GM18868 (cell line): ENCODE measurements around the gene TMEM214.

Source experiments
- ATAC-seq: cut with Tn5 transposase; IDR thresholded peaks from one replicate; pipeline ENCODE4 v1.9.1; 2021; ENCODE audit warnings: mild to moderate bottlenecking, moderate library complexity; ENCODE audit not compliant: unreplicated experiment

Gene TMEM214

DNA sequence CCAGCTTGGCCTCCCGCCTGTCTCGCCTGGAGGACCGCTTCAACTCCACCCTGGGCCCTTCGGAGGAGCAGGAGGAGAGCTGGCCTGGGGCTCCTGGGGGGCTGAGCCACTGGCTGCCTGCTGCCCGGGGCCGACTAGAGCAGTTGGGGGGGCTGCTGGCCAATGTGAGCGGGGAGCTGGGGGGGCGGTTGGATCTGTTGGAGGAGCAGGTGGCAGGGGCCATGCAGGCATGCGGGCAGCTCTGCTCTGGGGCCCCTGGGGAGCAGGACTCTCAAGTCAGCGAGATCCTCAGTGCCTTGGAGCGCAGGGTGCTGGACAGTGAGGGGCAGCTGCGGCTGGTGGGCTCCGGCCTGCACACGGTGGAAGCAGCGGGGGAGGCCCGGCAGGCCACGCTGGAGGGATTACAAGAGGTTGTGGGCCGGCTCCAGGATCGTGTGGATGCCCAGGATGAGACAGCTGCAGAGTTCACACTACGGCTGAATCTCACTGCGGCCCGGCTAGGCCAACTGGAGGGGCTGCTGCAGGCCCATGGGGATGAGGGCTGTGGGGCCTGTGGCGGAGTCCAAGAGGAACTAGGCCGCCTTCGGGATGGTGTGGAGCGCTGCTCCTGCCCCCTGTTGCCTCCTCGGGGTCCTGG lies 50.1 kb downstream of the TMEM214 start:
- no peak for ATAC-seq

- ATAC-seq = no peak
These were observed 50.9 kb downstream of the TMEM214 start for GRCh38 chr2:27083410-27084296.

DNA sequence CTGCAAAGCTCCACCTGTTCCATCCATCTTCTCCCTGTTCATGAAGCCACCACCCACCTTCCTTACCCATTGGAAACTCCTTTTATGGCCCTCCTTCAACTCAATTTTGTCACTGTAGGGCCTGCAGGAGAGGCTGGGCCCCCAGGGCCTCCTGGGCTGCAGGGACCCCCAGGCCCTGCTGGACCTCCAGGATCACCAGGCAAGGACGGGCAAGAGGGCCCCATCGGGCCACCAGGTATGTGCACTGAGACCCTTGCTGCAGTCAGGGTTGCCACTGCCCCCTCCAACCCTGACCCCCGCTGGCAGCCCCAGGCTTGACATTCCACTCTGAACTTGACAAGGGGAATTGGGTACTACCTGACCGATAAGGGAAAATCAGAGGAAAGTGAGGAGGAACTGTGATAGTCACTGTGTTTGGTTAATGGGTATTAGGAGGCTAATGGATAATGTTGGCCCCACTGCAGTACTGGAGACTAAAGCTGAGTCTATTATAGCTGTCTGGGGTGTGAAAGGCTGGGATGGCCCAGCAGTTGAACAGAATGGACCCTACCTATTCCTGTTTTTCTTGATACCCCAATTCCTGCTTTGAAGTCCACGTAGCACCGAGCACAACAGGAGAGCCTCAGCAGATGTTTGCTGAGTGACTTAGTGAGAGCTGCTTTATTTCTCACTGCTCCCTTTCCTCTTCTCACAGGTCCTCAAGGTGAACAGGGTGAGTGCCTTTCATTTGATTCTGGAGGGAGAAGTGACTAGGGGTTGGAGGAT lies 51.7 kb downstream of the TMEM214 start:
- ATAC-seq = no peak

- ATAC-seq = no peak
These were observed 52.4 kb downstream of the TMEM214 start for GRCh38 chr2:27085062-27085672.

- no peak for ATAC-seq
These were observed 52.9 kb downstream of the TMEM214 start for GRCh38 chr2:27085673-27086089.

DNA sequence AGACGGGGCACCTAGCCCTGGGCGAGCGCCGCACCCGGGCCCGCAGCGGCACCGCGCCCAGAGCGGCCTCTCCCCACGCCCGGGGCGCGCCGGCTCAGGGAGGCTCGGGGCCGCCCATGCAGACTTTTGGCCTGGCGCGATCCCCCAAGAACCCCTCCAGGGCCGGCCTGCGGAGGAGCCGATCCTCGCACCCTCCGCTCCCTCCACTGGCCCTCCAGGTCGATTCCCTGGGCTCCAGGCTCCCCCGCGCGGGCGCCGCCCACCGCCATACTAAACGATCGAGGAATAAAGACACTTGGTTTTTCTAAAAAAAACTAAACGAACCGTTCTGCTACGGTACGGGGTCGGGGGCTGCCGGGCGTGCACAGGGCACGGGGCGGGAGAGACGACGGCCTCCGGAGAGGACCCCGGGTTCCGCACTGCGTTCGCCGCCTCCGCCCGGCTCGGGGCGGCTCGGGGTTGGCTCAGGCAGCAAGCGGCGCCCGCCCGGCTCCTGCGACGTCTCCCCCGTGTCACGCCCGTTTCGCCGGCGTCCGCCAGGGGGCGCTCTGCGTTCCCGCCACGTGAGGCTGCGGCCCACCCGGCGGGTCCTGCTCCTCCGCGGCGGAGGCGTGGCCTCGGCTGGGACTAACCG lies 53.4 kb downstream of the TMEM214 start:
- ATAC-seq = peak; percentile 86

GRCh38 chr2:27086724-27087593 lies 54.2 kb downstream of the TMEM214 start, which contains the start of gene KHK:
KHK (plus strand) TSS chr2:27086772; CDS start chr2:27087260, 488 bp downstream.
- peak; percentile 11 for ATAC-seq

- ATAC-seq = no peak
These were observed 55.2 kb downstream of the TMEM214 start for GRCh38 chr2:27087823-27088410.

DNA sequence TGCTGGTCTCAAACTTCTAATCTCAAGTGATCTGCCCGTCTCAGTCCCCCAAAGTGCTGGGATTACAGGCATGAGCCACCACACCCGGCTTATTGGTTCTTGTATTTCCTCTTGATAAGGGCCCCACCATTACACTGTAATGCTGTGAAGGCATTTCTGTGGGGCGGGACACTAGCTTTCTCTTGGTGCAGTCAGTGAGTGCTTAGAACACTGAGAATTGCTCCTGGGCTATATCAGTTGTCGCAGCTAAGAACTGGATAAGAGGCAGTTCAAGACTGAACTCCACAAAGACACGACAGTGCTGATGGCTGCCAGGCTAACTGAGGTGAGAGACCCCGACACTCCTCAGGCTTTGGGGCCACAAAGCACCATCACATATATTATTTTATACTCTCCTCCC lies 55.9 kb downstream of the TMEM214 start:
- ATAC-seq = no peak

DNA sequence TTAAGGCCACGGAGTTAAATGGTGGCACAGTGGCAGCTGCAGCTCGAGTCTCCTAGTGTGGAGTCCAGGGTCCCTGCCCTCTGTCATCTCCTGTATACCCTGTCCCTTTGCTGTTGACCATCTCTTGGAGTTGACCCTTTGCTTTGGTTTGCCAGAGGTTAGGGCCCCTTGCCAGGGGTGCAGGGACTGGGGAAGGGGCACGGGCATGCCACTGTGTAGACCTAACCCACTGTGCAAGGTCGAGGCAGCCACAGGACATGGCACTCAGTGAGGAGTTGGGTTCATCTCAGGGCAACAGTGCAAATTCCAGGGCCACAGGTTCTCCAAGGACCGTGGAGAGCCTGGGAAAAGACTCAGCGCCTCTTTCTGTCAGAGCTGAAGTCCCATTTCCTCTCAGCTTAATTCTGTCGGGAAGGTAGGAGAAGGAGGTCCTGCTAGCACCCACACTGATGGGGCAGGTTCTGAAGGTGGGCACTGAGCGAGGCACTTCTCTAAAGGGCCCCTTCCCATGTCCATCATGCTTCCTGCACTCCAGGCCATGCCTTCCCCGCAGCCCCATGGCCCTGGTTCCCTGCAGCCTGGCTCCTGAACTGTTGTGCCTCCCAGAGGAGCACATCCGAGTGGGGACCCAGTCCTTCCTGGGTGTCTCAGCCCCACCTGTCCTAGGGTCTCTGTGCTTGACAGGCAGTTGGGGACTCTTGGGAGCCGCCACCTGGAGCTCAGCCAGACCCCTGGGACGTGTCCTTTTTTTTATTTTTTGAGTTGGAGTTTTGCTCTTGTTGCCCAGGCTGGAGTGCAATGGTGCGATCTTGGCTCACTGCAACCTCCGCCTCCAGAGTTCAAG lies 56.6 kb downstream of the TMEM214 start:
- no peak for ATAC-seq
